Liver (tissue), 9 donors: Measurements from ENCODE around the gene BLOC1S5. TPM values are rescaled to one million over a fixed set of nuclear protein-coding genes. Genes with fewer than 3 reads are reported as not detected.
A peak's percentile ranks its signal among the peaks of the same experiment; 100 is the strongest.
"Not testable (repeated sequence)": the region's sequence is repeated elsewhere in the genome, so short reads cannot be mapped to it uniquely, and the experiment has no call there.

Experiments used
- DNase-seq: peaks from one replicate; pipeline ENCODE4 v3.0.0-alpha.2; 2017; ENCODE audit warnings: low spot score
- H3K27ac ChIP-seq, 2 donors: one replicate each; pipeline ENCODE4 v1.7.0; 2013; ENCODE audit warnings: inconsistent platforms in 2 of 2, low read length in 2 of 2, control low read depth in 1 of 2, low read depth in 1 of 2, mild to moderate bottlenecking in 1 of 2
- H3K27me3 ChIP-seq, 4 donors: one replicate each; pipeline versions ENCODE4 v1.6.1 to v1.7.0; 2013; ENCODE audit warnings: low read length in 3 of 4, inconsistent platforms in 1 of 4, mild to moderate bottlenecking in 1 of 4, moderate library complexity in 1 of 4; ENCODE audit not compliant: control insufficient read depth in 4 of 4, insufficient read depth in 4 of 4
- H3K36me3 ChIP-seq, 4 donors: one replicate each; pipeline versions ENCODE4 v1.6.1 to v1.7.0; 2013; ENCODE audit warnings: low read length in 3 of 4, mild to moderate bottlenecking in 3 of 4, low read depth in 1 of 4, moderate library complexity in 1 of 4; ENCODE audit not compliant: control insufficient read depth in 4 of 4, insufficient read depth in 3 of 4
- H3K4me1 ChIP-seq, 4 donors: one replicate each; pipeline versions ENCODE4 v1.6.1 to v1.7.0; 2013; ENCODE audit warnings: low read length in 3 of 4, mild to moderate bottlenecking in 3 of 4, moderate library complexity in 1 of 4; ENCODE audit not compliant: control insufficient read depth in 4 of 4, insufficient read depth in 4 of 4
- H3K4me3 ChIP-seq, 3 donors: one replicate each; pipeline versions ENCODE4 v1.6.1 to v1.7.0; 2013; ENCODE audit warnings: low read length in 3 of 3, control low read depth in 1 of 3, low read depth in 1 of 3, mild to moderate bottlenecking in 1 of 3
- H3K9ac ChIP-seq, 2 donors: one replicate each; pipeline ENCODE4 v1.7.0; 2013; ENCODE audit warnings: low read length in 2 of 2, mild to moderate bottlenecking in 2 of 2, moderate library complexity in 2 of 2, control low read depth in 1 of 2, low read depth in 1 of 2
- H3K9me3 ChIP-seq, 4 donors: one replicate each; pipeline versions ENCODE4 v1.6.1 to v1.7.0; 2013; ENCODE audit warnings: low read length in 3 of 4; ENCODE audit not compliant: control insufficient read depth in 4 of 4
- CTCF ChIP-seq: fragments of 150-350 bp; IDR thresholded peaks from 2 replicates; pipeline ENCODE4 v1.5.1; 2017; ENCODE audit warnings: improper control_type of control experiment, low read depth, low read length; ENCODE audit not compliant: missing input control
- GABPA ChIP-seq, 2 donors: IDR thresholded peaks in 1 of 2; conservative IDR thresholded peaks in 1 of 2; 2 replicates each; pipeline ENCODE4 v1.6.1; 2016; ENCODE audit warnings: antibody characterized with exemption in 2 of 2, mild to moderate bottlenecking in 1 of 2, moderate library complexity in 1 of 2
- HNF4A ChIP-seq, 2 donors: conservative IDR thresholded peaks; 2 replicates each; pipeline ENCODE4 v1.6.1; 2016; ENCODE audit warnings: antibody characterized with exemption in 2 of 2, mild to moderate bottlenecking in 2 of 2
- HNF4G ChIP-seq: IDR thresholded peaks from 2 replicates; pipeline ENCODE4 v1.6.1; 2016; ENCODE audit warnings: antibody characterized with exemption
- JUND ChIP-seq, 2 donors: IDR thresholded peaks; 2 replicates each; pipeline ENCODE4 v1.6.1; 2016; ENCODE audit warnings: antibody characterized with exemption in 2 of 2
- MAX ChIP-seq: IDR thresholded peaks from 2 replicates; pipeline ENCODE4 v1.6.1; 2016; ENCODE audit warnings: antibody characterized with exemption
- NR2F2 ChIP-seq: IDR thresholded peaks from 2 replicates; pipeline ENCODE4 v1.6.1; 2016; ENCODE audit warnings: antibody characterized with exemption
- RAD21 ChIP-seq, 2 donors: IDR thresholded peaks; 2 replicates each; pipeline ENCODE4 v1.6.1; 2016; ENCODE audit warnings: antibody characterized with exemption in 2 of 2, mild to moderate bottlenecking in 2 of 2
- RXRA ChIP-seq, 2 donors: IDR thresholded peaks; 2 replicates each; pipeline ENCODE4 v1.6.1; 2017 to 2018; ENCODE audit warnings: antibody characterized with exemption in 2 of 2, mild to moderate bottlenecking in 1 of 2
- SP1 ChIP-seq: IDR thresholded peaks from 2 replicates; pipeline ENCODE4 v1.6.1; 2018; ENCODE audit warnings: antibody characterized with exemption, mild to moderate bottlenecking
- TAF1 ChIP-seq: conservative IDR thresholded peaks from 2 replicates; pipeline ENCODE4 v1.6.1; 2016; ENCODE audit warnings: antibody characterized with exemption, mild to moderate bottlenecking
- YY1 ChIP-seq: IDR thresholded peaks from 2 replicates; pipeline ENCODE4 v1.6.1; 2016; ENCODE audit warnings: antibody characterized with exemption, mild to moderate bottlenecking
- whole genome bisulfite sequencing: extraction: QIAGEN DNeasy Blood & Tissue Kit; methylation state at CpG from one replicate; pipeline ENCODE4 v1.1.7; 2013; 5-methylcytosine and 5-hydroxymethylcytosine counted together
- polyA plus RNA-seq, 2 donors: library from polyadenylated mRNA; stranded (reverse) in 1 of 2; unstranded in 1 of 2; fragments of 200-250 nt in 1 of 2; fragments of >200 nt in 1 of 2; fragmentation: Nextera tagmentation in 1 of 2; extraction: Ambion mirVana in 1 of 2; gene quantifications; one replicate each; pipeline versions ENCODE4 v1.2.1 to v1.2.3, GENCODE V29; 2013 to 2015
- total RNA-seq, 2 donors: library from RNA; depleted of rRNA; stranded (reverse); fragments of >200 nt; gene quantifications; one replicate each; pipeline ENCODE4 v1.2.3, GENCODE V29; 2014
- TF ChIP-seq, protein P1 (sequence below): IDR thresholded peaks from 2 replicates; pipeline ENCODE4 v1.6.1; 2016; ENCODE audit warnings: antibody characterized with exemption
- donor health status: healthy.
- donor health status: healthy.
- donor health status: healthy.
- donor health status: healthy.
- donor health status: healthy.

Gene BLOC1S5
- total and polyA plus RNA-seq, 4 donors, result 5.2 to 11.1 (median 7.1) TPM

DNA sequence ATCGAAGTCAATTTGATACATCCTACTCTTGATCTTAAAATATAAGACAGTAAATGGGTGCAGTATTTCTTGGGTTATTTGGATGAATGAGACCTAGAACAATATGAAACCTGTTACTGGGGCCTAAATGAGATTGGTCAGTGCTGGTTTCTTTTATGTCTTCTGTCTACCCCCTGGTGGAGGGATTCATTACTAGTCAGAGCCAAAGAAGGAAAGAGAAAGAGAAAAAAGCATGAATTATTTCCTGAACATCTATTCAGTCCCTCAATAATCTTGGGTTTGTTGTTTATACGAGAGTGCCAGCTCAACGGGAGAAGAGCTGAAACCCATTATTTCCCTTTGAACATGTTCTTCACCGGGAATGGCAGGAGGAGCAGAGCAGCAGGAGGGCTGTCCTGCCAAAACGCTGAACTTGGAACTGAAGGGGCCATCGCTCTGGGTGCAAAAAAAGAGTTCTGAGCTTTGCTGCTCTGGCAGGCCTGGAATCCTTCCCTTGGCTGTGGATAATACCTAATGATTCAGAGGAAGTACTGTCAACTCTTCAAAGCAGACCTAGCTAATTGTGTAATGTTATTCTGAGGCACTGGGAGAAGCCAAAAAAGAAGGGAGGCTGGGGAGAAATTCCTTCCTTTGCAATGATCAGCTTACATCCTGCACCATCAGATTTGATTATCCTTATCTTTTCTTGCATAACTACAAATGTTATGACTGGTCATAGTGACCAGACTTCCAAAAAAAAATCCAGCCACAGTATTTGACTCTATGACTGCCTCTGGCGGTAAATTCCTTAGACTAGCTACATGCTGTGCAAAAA lies 72.0 kb downstream of the BLOC1S5 start:
- Histone ChIP-seq H3K4me3 (no peak overlapping the region), H3K27me3 (no peaks in the 10 kb centered on the region), H3K9ac (no peak overlapping the region), H3K4me1 (no peaks in the 10 kb centered on the region), H3K27ac (no peak overlapping the region), H3K36me3 (no peaks in the 10 kb centered on the region), H3K9me3 (no peaks in the 10 kb centered on the region)
- TF ChIP-seq RAD21 (IDR thresholded peaks at IDR 0.05) (peak; percentile 78 to 88), YY1 (no peak), CTCF (peak; percentile 48)
- no peak for DNase-seq
- 44% methylated on average over 7 of the region's 7 CpGs for WGBS

DNA sequence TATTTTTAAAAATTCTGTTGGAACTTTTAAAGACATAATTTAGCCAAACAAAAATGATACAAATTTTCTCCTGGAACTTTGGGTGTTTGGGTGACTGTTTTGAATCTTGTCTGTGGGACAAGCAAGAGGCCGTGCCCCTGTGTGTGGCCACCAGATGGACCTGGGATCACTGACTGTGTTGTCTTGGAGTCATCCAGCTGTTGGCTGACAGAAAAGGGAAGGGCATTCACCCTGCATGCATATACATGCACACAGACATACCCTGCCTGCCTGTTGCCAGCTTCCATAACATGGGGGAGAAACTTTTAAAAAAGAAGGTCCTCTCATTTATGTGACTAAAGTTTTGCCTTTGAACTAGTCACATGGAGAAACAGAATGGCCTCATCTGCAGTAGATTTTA lies 72.7 kb downstream of the BLOC1S5 start:
- Histone ChIP-seq H3K4me1 (no peaks in the 10 kb centered on the region), H3K27ac (no peak overlapping the region), H3K9ac (no peak overlapping the region), H3K9me3 (no peaks in the 10 kb centered on the region), H3K27me3 (no peaks in the 10 kb centered on the region), H3K4me3 (no peak overlapping the region), H3K36me3 (no peaks in the 10 kb centered on the region)
- DNase-seq, result no peak
- no peak for TF ChIP-seq RXRA (IDR thresholded peaks at IDR 0.05)
- WGBS, result 93% methylated on average over 1 of the region's 1 CpG

GRCh38 chr6:7986219-7986618 lies 78.0 kb downstream of the BLOC1S5 start:
- H3K27ac ChIP-seq, result no peak overlapping the region
- no peaks in the 10 kb centered on the region for H3K36me3 ChIP-seq
- no peak overlapping the region for H3K9ac ChIP-seq
- no peaks in the 10 kb centered on the region for H3K27me3 ChIP-seq
- no peak for DNase-seq
- no peaks in the 10 kb centered on the region for H3K4me1 ChIP-seq
- no peak for TF ChIP-seq NR2F2
- no peak for TF ChIP-seq SP1
- no peaks in the 10 kb centered on the region for H3K9me3 ChIP-seq
- 93% methylated on average over 31 of the region's 31 CpGs for WGBS
- no peak overlapping the region for H3K4me3 ChIP-seq

GRCh38 chr6:7983967-7984366 lies 80.2 kb downstream of the BLOC1S5 start:
- 75% methylated on average over 6 of the region's 6 CpGs for WGBS
- H3K9me3 ChIP-seq, DNase-seq, H3K36me3 ChIP-seq, H3K27ac ChIP-seq, H3K4me1 ChIP-seq, H3K4me3 ChIP-seq, H3K9ac ChIP-seq, H3K27me3 ChIP-seq: not testable (repeated sequence)

DNA sequence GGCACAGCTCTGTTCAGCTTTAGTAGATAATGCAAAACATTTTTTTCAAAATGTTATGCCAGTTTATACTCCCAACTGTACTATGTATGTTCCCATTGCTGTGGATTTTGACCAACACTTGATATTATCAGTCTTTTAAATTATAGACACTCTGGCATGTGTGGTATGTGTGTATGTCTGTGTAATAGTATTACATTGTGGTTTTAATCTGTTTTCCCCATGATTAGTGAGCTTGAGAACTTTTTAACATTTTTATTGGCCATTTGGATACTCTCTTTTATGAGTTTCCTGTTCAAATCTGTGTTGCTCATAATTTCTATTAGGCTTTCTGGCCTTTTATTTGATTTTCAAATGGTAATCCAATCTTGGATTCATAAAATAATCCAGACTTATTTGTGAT lies 84.4 kb downstream of the BLOC1S5 start:
- H3K9ac ChIP-seq, result no peak overlapping the region
- no peak overlapping the region for H3K27ac ChIP-seq
- peaks cover 3 to 9% (median 7%) of the 10 kb centered on the region in 4 donors for H3K4me1 ChIP-seq
- H3K36me3 ChIP-seq, result no peaks in the 10 kb centered on the region
- no peaks in the 10 kb centered on the region for H3K27me3 ChIP-seq
- no peaks in the 10 kb centered on the region for H3K9me3 ChIP-seq
- no peak overlapping the region for H3K4me3 ChIP-seq
- no peak for DNase-seq
- TF ChIP-seq HNF4G (no peak), CTCF (no peak), GABPA (IDR thresholded peaks at IDR 0.05 in 1 of 2, conservative IDR thresholded peaks at IDR 0.05 in 1 of 2) (no peak), JUND (IDR thresholded peaks at IDR 0.05) (no peak), YY1 (no peak), RAD21 (IDR thresholded peaks at IDR 0.05) (no peak), MAX (no peak), SP1 (no peak), RXRA (IDR thresholded peaks at IDR 0.05) (no peak), HNF4A (conservative IDR thresholded peaks at IDR 0.05) (no peak), TAF1 (no peak)
- TF ChIP-seq, protein P1, sequence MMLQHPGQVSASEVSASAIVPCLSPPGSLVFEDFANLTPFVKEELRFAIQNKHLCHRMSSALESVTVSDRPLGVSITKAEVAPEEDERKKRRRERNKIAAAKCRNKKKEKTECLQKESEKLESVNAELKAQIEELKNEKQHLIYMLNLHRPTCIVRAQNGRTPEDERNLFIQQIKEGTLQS, result no peak
